ENCODE results near the gene TEX14. TPM values are rescaled to one million over a fixed set of nuclear protein-coding genes. Genes with fewer than 3 reads are reported as not detected.

TEX14 gene
- total and polyA plus RNA-seq, 2 donors (not counting 3 experiments of a cell fraction or from before 2014, with no cell fraction given), result 0.10 TPM; not detected in 1

DNA sequence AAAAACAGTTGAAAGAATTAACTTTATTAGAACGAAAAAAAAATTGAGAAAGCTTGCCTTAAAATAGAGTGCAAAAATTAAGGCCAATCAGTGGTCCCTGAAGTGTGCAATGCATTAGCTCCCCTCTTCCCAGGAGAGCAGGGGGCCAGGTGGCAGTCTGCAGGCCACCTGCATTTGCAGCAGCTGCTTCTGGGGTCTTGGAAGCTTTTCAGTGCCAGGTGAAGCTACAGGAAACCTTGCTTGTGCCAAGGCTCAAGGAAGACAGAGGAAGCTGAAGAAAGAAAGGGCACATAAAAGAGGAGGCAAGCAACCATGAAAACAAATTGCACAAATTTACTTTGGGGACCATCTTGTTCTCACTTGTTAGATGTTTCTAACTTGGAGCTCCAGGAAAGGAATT, 126.9 kb downstream of the TEX14 start:
- dilution Hi-C loops (cut with MboI; ENCODE audit: extremely low pct_ligation_motif_present, low sequenced_read_pairs), result no loop called here
- intact Hi-C loops (cut with micrococcal nuclease), result no loop called here
- no TSS peak for BruUV-seq (replicated peaks)

More for the DNA sequence above, 126.9 kb downstream of the TEX14 start:
- no peak overlapping the region for H3K9ac ChIP-seq (replicated peaks; ENCODE audit: extremely low read depth, insufficient read depth, low read length)
- no peaks in the 10 kb centered on the region for H4K20me1 ChIP-seq (replicated peaks; ENCODE audit: control insufficient read depth, extremely low read depth, insufficient read depth, low read length)
- peaks cover 6 to 9% of the 10 kb centered on the region in 2 experiments for H3K27me3 ChIP-seq (ENCODE audit: control insufficient read depth in 2 of 2, insufficient read depth in 2 of 2, low read length in 2 of 2)
- POLR2A ChIA-PET, result no interaction called here
- no peak for TF ChIP-seq MYC (IDR thresholded peaks at IDR 0.05; ENCODE audit: low read depth, low read length)
- TF ChIP-seq EZH2 (IDR thresholded peaks at IDR 0.05; ENCODE audit: borderline replicate concordance, low read depth, low read length, severe bottlenecking), result no peak
- TF ChIP-seq FOS (IDR thresholded peaks at IDR 0.05; ENCODE audit: borderline replicate concordance, insufficient read depth, low read length), result no peak
- TF ChIP-seq, protein P1, sequence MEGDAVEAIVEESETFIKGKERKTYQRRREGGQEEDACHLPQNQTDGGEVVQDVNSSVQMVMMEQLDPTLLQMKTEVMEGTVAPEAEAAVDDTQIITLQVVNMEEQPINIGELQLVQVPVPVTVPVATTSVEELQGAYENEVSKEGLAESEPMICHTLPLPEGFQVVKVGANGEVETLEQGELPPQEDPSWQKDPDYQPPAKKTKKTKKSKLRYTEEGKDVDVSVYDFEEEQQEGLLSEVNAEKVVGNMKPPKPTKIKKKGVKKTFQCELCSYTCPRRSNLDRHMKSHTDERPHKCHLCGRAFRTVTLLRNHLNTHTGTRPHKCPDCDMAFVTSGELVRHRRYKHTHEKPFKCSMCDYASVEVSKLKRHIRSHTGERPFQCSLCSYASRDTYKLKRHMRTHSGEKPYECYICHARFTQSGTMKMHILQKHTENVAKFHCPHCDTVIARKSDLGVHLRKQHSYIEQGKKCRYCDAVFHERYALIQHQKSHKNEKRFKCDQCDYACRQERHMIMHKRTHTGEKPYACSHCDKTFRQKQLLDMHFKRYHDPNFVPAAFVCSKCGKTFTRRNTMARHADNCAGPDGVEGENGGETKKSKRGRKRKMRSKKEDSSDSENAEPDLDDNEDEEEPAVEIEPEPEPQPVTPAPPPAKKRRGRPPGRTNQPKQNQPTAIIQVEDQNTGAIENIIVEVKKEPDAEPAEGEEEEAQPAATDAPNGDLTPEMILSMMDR (IDR thresholded peaks at IDR 0.05; ENCODE audit: extremely low read depth in 1 of 2, insufficient read depth in 1 of 2, low read depth in 1 of 2, low read length in 2 of 2), result no peak
- TF ChIP-seq, protein P2, sequence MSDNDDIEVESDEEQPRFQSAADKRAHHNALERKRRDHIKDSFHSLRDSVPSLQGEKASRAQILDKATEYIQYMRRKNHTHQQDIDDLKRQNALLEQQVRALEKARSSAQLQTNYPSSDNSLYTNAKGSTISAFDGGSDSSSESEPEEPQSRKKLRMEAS (IDR thresholded peaks at IDR 0.05; ENCODE audit: insufficient read depth, insufficient read length), result no peak
- no peak for TF ChIP-seq GATA2 (IDR thresholded peaks at IDR 0.05; ENCODE audit: insufficient read depth, insufficient read length, low read depth, low read length)
- no peak for TF ChIP-seq POLR2A (IDR thresholded peaks at IDR 0.05; ENCODE audit: low read depth, low read length)
- TF ChIP-seq POLR2AphosphoS5 (IDR thresholded peaks at IDR 0.05; ENCODE audit: insufficient read depth, low read depth, low read length), result no peak
- TF ChIP-seq JUN (IDR thresholded peaks at IDR 0.05; ENCODE audit: borderline replicate concordance, insufficient read depth, insufficient read length, low read depth), result no peak
- no peaks in the 10 kb centered on the region for H3K79me2 ChIP-seq (ENCODE audit: control insufficient read depth, insufficient read depth, low read length)
- FAIRE-seq, result no peak
- no peaks in the 10 kb centered on the region for H3K9me3 ChIP-seq (replicated peaks; ENCODE audit: control insufficient read depth, insufficient read depth, low read length)
- H3K36me3 ChIP-seq (ENCODE audit: control insufficient read depth in 2 of 2, extremely low read depth in 1 of 2, insufficient read depth in 2 of 2, low read length in 2 of 2), result no peaks in the 10 kb centered on the region
- DNase-seq (ENCODE audit: low read depth, low spot score), result no peak
- no peak overlapping the region for H3K27ac ChIP-seq (ENCODE audit: insufficient read depth, low read depth, low read length)
- H3K4me1 ChIP-seq (ENCODE audit: control insufficient read depth, extremely low read depth, insufficient read depth, low read length), result no peaks in the 10 kb centered on the region
- H2AFZ ChIP-seq (ENCODE audit: low read depth, low read length), result no peak overlapping the region
- no peak overlapping the region for H3K4me2 ChIP-seq (ENCODE audit: insufficient read depth, low read length)
- H3K4me3 ChIP-seq (replicated peaks in 1 of 3; ENCODE audit: insufficient read depth in 1 of 3, low read depth in 1 of 3, low read length in 3 of 3), result no peak overlapping the region
- no peaks in the 10 kb centered on the region for H3K9me1 ChIP-seq (replicated peaks; ENCODE audit: control insufficient read depth, extremely low read depth, insufficient read depth, low read length)
- CTCF ChIA-PET, result interaction anchor here (0.9 to 1.4 kb wide), 4 partner anchors 9 to 45 kb away, joined by 3 read pairs; no protein-coding TSS in a partner anchor

All from endothelial cell of umbilical vein (primary cell).